HG02981 (cell line): Measurements from ENCODE around the gene TRPM2.

Source experiments
- ATAC-seq: cut with Tn5 transposase; IDR thresholded peaks from one replicate; pipeline ENCODE4 v1.9.1; 2021; ENCODE audit warnings: mild to moderate bottlenecking, moderate library complexity; ENCODE audit not compliant: unreplicated experiment

Gene TRPM2

DNA sequence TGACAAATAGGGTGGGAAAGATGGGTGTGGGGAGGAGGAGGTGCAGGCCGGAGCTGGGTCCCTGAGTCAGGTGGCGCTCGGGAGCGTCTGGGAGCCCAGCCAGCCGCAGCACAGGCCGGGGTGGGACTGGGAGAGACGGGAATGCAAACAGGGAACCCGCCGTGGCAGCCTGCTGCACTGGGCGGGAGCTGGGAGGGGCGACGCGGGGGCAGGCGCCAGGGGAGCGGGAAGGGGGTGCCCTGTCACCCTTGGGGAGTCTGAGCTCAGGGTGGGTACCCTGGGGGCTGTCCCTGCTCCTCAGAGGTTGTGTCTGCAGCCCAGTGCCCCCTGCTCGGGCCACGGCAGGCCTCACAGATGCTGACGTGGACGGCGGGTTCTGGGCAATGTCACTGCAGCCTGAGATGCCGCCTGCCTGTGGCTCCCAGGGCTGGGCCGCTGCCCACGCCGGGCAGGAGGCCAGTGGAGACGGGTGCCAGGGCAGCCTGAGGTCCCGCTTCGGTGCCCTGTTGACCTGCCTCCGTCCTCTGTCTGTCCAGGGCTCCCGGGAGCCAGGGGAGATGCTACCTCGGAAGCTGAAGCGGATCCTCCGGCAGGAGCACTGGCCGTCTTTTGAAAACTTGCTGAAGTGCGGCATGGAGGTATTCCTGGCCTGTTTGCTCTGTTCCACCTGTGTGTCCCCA lies 85.2 kb downstream of the TRPM2 start:
- no peak for ATAC-seq

DNA sequence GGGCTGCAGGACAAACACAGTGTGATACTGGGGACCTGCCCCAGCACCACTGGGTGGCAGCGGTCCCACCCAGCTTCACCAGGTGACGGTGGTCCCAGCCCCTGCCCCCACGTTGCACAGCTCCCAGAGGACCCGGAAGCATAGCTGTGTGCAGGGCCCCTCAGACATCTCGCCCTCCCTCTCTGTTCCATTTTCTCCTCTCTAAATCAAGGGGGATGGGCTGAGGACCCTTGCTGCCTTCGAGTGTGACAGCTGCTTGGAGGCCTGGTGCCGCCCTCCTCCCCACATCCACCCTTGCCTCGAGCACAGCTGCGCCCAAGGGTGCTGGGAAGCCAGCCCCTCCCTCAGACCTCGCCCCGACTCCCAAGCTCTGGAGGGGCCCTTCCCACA lies 85.8 kb downstream of the TRPM2 start:
- no peak for ATAC-seq

DNA sequence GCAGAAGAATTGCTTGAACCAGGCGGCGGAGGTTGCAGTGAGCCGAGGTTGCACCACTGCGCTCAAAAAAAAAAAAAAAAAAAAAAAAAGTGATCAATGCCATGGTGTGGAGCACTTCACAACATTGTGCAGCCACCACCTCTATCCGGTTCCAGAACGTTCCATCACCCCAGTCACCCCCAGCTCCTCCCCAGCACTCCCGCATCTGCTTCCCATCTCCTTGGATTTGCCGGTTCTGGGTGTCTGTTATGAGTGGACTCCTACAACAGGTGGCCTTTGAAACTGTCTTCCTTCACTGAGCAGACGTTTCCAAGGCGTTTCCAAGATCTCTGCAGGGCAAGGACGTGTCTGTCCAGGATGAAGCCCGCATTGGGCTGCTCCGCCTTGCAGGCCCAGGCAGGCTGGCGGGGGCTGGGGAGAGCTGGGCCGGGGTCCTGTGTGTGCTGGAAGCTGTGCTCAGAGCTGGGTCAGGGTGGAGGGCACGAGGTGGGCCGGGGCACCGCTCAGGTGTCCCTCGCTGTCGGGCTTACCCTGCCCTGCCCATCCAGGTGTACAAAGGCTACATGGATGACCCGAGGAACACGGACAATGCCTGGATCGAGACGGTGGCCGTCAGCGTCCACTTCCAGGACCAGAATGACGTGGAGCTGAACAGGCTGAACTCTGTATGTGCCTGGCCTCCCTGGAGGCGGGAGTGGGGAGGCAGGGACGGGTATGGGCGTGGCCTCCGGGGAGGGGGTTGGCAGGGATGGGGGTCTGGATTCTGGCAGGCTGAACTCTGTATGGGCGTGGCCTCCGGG lies 87.0 kb downstream of the TRPM2 start:
- ATAC-seq: no peak

DNA sequence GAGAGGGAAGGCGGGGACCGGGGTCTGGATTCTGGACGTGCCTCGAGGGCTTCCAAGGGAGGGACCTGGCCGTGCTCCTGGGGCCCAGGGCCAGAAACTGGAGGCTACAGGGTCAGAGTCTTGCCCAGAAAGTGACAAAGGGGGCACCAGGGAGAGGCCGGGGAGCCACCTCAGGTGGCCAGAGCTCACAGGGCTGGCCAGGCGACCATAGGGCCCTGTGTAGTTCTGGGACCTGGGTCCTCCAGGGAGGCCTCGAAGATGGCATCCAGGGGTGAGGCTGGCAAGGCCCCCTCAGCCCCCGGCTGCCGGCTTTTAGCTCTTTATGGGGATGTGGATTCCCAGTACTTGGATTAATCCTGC lies 87.6 kb downstream of the TRPM2 start:
- no peak for ATAC-seq

DNA sequence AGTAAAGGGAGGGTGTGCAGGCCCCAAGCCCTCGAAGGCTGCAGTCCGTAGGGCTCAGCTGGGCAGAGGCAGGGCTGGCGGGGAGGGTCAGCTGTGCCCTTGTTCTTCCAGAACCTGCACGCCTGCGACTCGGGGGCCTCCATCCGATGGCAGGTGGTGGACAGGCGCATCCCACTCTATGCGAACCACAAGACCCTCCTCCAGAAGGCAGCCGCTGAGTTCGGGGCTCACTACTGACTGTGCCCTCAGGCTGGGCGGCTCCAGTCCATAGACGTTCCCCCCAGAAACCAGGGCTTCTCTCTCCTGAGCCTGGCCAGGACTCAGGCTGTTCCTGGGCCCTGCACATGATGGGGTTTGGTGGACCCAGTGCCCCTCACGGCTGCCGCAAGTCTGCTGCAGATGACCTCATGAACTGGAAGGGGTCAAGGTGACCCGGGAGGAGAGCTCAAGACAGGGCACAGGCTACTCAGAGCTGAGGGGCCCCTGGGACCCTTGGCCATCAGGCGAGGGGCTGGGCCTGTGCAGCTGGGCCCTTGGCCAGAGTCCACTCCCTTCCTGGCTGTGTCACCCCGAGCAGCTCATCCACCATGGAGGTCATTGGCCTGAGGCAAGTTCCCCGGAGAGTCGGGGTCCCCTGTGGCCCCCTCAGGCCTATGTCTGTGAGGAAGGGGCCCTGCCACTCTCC lies 88.3 kb downstream of the TRPM2 start:
- no peak for ATAC-seq

DNA sequence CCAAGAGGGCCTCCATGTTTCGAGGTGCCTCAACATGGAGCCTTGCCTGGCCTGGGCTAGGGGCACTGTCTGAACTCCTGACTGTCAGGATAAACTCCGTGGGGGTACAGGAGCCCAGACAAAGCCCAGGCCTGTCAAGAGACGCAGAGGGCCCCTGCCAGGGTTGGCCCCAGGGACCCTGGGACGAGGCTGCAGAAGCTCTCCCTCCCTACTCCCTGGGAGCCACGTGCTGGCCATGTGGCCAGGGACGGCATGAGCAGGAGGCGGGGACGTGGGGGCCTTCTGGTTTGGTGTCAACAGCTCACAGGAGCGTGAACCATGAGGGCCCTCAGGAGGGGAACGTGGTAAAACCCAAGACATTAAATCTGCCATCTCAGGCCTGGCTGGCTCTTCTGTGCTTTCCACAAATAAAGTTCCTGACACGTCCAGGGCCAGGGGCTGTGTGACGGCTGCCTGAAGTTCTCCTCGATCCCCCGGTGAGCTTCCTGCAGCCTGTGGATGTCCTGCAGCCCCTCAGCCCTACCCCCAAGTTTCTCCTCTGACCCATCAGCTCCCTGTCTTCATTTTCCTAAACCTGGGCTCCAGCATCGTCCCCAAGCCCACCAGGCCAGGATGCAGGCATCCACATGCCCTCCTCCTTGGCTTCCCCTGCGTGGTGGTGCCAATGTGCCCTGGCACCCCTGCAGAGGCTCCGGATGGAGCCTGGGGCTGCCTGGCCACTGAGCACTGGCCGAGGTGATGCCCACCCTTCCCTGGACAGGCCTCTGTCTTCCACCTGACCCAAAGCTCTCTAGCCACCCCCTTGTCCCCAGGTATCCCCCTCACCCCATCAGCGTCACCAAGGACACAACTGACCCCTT lies 89.1 kb downstream of the TRPM2 start:
- no peak for ATAC-seq

DNA sequence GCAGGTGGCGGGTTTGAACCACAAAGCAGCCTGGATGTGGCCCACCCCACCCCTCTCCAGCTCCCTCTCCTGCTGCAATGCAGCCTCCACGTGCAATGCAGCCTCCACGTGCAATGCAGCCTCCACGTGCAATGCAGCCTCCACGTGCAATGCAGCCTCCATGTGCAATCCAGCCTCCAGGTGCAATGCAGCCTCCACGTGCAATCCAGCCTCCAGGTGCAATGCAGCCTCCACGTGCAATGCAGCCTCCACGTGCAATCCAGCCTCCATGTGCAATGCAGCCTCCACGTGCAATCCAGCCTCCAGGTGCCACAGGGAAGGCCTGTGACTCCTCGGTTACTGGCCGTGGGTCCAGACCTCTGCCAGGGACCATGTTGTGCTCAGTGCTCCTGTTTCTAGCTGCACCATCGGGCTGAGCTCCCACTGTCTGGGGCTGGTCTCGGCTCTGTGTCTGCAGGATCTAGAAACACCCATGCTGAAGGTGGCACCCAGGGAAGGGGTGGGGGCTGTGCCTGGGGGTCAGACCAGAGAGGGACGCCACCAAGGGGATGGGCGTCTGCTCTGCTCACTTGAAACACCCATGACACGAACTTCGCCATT lies 90.0 kb downstream of the TRPM2 start:
- no peak for ATAC-seq

DNA sequence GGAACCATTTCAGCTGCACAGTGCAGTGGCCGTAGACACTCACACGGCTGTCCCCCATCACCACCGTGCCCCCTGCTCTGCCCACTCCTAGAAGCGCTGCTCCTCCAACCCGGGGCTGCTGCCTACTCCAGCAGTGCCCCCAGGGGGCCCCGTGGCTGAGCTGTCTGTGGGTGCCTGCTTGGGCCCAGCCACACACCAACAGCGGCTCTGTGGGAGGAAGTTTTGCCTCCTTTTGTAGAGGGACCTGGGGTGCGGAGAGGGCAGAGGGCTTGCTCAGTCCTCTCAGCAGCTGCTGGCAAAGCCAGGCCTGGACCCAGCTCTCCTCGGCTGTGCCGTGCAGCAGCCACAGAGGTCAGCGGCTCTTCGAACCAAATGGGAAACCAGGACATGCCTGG lies 90.5 kb downstream of the TRPM2 start:
- no peak for ATAC-seq

DNA sequence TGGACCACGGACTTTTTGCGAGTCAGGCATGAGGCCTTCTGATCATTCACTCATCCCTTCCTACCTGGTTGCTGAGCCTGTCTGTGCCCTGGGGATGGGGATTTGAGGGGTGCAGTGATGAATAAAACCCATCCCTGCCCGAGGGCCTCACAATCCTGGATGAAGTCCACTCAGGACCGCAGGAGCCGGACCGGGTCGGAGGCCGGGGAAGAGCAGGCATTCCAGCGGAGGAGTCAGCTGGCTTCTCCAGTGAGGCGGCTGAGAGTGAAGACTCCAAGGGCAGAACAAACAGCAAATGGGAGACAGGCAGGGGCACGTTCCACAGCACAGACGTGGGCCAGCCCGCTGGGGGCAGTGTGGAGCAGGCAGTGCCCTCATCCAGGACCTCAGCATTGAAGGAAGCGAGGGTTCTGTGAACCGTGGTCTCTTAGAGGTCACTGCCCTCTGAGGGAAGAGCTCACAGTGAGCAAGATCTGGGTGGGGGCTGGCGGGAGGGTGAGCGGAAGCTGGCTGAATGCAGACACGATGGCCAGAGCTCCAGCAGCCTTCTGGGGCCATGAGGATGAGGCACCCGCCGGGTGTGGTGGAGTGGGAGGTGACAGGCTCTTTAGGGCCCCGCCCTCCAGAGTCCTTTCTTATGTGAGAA lies 91.0 kb downstream of the TRPM2 start:
- ATAC-seq: no peak

DNA sequence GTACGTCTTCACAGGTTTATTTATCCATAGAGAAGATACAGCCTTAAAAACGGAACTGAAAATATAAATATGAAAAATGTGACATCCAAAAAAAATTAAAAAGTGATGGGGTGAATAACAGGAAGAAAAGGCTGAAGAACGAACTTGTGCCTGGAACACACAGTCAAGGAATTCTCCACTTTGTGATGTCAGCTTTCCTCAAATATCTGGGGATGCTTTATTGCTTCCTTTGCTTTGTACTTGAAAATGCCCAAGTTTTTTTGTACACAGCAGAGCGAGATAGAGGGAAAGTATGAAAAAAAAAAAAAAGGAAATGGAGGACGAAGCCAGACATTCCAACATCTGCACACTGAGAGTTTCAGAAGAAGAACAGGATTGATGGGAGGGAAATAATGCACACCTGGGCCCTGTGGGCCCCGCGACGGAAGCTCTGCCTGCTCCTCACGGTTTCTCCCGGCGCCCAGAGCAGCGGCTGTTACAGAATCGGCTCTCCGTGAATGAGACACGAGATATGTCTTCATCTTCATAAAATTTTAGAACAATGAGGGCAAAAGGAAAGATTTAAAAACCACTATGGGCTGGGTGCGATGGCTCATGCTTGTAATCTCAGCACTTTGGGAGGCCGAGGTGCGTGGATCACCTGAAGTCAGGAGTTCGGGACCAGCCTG lies 91.9 kb downstream of the TRPM2 start:
- ATAC-seq: no peak

DNA sequence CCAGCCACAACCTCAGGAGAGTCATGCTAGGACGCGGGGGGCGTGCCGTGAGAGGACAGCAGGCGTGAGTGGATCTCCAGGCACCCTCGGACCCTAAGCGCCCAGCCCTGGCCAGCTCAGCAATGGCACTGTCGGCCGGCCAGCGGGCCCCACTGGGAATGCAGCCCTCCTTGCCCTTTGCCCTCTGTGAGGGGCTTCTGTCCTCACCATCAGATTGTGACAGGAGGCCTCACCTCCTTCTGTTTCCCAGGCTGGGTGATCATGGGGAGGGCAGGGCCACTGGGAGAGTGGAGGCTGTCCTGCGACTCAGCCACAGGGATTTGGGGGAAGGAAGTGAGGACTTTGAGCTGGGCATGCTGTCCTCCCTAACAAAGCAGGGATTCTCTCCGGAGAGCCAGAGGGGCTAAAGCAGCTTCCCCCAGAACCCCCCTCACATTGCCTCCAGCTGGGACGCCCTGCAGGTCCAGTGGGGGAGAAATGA lies 95.3 kb downstream of the TRPM2 start:
- no peak for ATAC-seq

DNA sequence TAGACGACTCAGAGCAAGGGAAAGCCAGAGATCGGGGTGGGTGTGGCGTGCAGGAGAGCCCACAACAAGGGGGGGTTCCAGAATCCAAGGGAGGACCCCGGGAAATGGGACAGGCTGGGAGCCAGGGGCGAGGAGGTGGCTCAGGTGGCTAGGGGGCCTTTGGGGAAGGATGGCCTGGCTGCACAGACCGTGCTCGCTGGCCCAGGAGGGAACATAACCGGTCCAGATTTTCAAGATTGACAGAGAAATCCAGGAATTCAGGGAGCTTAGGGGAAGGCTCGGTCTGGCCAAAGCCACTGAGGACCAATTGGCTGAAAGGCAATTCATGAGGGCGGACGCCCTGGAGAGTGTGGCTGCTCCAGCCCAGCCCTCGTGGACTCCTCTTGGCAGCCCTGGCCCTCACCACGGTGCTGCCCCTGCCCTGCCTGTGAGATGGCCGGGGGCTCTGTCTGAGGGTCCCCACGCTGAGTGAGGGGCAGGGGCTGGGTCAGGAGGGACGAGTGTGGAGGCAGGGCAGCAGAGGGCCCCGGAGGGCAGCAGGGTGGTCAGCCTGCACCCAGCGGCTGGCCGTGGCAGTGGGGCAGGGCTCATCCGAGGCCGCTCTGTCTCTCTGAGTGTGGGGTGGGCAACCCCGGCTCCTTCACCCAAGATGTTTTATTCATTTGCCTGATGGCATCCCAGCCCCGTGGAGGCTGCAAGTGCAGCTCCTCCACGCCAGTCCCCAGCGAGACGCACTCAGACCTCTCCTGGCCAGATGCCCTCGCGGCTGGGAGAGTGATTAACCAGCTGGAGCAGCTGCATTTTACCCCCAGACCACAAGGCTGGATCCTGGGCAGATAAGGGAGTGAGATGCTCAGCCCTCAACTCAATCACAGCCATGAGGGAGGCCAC lies 96.3 kb downstream of the TRPM2 start:
- ATAC-seq: no peak

DNA sequence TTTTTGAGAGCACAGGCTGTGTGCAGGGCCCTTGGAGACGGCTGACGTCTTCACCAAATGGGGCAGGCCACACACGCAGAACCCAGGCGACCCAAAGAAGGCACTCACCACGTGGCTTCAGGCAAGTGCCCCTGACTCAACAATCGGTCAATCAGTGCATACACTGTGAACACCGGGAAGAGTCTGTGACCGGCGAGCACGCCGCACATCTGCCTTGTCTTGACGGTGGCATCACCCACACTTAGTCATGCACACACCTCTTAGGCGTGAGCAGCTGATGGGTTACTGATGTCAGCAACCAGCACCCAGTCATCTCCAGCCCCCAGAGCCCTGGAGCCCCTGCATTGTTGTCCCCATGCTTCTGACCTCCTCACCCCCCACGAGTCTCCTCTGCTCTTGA lies 97.0 kb downstream of the TRPM2 start:
- no peak for ATAC-seq

DNA sequence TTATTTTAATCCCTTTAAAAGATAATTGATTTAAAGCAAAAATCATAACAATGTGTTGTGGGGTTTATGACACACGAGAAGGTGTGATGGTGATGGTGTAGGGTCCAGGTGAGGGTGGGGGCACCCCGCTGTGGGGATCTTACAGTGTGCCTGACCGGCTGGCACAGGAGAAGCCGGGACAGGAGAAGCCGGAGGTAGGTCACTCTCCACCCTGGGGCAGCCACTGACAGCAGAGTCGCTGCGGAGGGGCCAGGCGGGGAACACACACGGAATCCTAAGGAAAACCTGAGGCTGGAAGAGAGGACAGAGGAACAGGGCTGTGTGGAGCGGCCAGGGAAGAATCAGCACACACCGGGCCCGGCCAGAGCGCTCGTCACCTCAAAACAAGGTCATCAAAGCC lies 97.6 kb downstream of the TRPM2 start:
- no peak for ATAC-seq

DNA sequence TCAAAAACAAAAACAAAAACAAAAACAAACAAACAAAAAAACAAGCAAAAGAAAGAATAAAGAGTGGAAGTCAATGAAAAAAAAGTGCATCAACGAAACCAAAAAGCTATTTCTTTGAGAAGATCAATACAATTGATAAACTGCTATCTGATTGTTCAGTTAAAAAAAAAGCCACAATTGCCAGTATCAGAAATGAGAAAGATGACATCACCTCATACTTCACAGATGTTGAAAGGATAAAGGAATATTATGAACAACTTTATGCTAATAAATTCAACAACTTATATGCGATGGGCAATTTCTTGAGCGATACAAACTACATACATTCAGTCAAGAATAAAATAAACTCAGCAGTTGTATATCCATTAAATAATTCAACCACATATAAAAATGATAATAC lies 99.7 kb downstream of the TRPM2 start:
- ATAC-seq: no peak

DNA sequence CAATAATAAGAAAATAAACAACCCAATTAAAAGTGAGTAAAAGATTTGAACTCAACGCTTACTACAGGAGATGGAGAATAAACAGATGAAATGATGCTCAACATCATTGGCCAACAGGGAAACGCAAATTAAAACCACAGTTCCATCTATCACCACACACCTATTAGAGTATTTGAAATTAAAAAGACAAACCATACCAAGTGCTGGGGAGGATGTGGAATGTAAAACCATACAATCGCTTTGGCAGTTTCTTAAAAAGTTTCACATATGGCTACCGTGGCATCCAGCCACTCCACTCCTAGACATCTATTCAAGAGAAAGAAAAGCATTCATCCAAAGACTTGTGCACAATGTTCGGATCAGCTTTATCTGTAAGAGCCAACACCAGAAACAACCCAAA lies 100.6 kb downstream of the TRPM2 start:
- ATAC-seq: no peak

DNA sequence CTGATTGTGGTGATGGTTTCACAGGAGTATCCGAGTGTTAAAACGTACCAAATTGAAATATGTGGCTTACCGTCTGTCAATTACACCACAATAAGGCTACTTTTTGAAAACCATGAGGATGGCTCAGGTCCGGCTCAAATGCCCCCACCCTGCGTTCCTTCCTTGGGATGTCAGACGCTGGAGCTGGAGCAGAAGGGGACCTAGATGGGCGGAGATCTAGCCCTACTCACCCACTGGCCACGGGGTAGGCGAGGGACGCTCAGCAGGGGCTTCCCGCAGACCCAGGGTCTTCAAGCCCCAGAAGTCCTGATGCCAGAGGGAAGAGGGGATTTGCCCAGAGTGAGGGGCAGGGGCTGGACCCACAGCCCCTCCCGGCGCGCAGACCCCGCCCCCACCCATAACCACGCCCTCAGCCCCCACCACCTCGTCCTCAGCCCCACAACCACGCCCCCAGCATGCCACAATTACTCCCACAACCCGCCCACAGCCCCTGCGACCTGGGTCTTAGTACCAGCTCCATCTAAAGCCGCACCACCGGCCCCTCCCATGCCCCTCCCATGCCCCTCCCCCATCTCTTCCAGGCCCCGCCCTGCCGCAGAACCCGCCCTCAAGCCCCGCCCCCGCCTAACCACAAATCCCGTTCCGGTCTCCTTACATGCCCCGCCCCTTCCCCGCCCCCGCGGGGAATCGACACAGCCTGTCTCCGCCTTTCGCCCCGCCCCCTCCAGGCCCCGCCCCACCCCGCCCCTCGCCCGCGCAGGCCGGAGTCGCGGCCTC lies 101.5 kb downstream of the TRPM2 start, which contains the start of gene LRRC3:
TSS of gene LRRC3 (plus strand) at position 764 of the 777 bp plus-strand sequence. CDS start 1,135 bp downstream, outside the sequence.
- ATAC-seq: peak; percentile 40
